Measurements from ENCODE around the gene LUC7L. TPM values are rescaled to one million over a fixed set of nuclear protein-coding genes. Genes with fewer than 3 reads are reported as not detected.

The LUC7L gene
- total RNA-seq, 1 donor from 2014 or later = 231 TPM

DNA sequence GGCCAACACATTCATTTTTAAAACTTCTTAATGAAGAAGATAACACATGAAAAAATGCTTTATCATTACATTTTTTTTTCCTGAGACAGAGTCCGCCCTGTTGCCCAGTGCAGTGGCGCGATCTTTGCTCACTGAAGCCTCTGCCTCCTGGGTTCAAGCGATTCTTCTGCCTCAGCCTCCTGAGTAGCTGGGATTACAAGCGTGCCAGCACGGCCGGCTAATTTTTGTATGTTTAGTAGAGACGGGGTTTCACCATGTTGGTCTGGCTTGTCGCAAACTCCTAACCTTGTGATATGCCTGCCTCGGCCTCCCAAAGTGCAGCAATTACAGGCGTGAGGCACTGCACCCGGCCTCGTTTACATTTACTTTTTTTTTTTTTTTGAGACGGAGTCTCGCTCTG is 35.8 kb downstream of the LUC7L start:
- no peak overlapping the region for H2AFZ ChIP-seq (replicated peaks)
- no peaks in the 10 kb centered on the region for H3K4me1 Mint-ChIP-seq
- H3K27me3 Mint-ChIP-seq (ENCODE audit: insufficient read depth, low read depth) = peaks cover 3% of the 10 kb centered on the region
- H3K9ac ChIP-seq = no peak overlapping the region
- peaks cover under 1% of the 10 kb centered on the region for H3F3A ChIP-seq (ENCODE audit: low read depth)
- H3K79me2 ChIP-seq (ENCODE audit: low read depth) = no peaks in the 10 kb centered on the region
- H3K4me2 ChIP-seq = no peak overlapping the region
- no peak for TF ChIP-seq EZH2phosphoT487 (IDR thresholded peaks at IDR 0.05)
- no peak for TF ChIP-seq EZH2 (IDR thresholded peaks at IDR 0.05)
- TF ChIP-seq CTCF (IDR thresholded peaks at IDR 0.05) = no peak
- H3K36me3 Mint-ChIP-seq = peaks cover 37% of the 10 kb centered on the region
- H3K4me1 ChIP-seq = no peaks in the 10 kb centered on the region
- no peak overlapping the region for H3K4me3 Mint-ChIP-seq
- no peaks in the 10 kb centered on the region for H3K27me3 ChIP-seq
- H3K27ac Mint-ChIP-seq = no peak overlapping the region
- H3K36me3 ChIP-seq = peaks cover 3% of the 10 kb centered on the region
- H3K4me3 ChIP-seq = no peak overlapping the region
- H3K27ac ChIP-seq = no peak overlapping the region
- DNase-seq (ENCODE audit: low spot score) = no peak
- H4K20me1 ChIP-seq (ENCODE audit: low read depth) = peaks cover 34% of the 10 kb centered on the region
- H3K9me3 ChIP-seq (ENCODE audit: low read depth) = no peaks in the 10 kb centered on the region
- H3K9me3 Mint-ChIP-seq = no peaks in the 10 kb centered on the region

- H3K4me1 Mint-ChIP-seq = no peaks in the 10 kb centered on the region
- no peak overlapping the region for H3K4me3 ChIP-seq
- no peaks in the 10 kb centered on the region for H3K9me3 Mint-ChIP-seq
- no peak overlapping the region for H3K4me2 ChIP-seq
- H3K4me1 ChIP-seq = no peaks in the 10 kb centered on the region
- H2AFZ ChIP-seq (replicated peaks) = no peak overlapping the region
- peaks cover 3% of the 10 kb centered on the region for H3K27me3 Mint-ChIP-seq (ENCODE audit: insufficient read depth, low read depth)
- no peaks in the 10 kb centered on the region for H3K36me3 ChIP-seq
- no peak overlapping the region for H3K9ac ChIP-seq
- peaks cover 36% of the 10 kb centered on the region for H3K36me3 Mint-ChIP-seq
- no peaks in the 10 kb centered on the region for H3K27me3 ChIP-seq
- H3K27ac Mint-ChIP-seq = peak overlapping the region; percentile 22
- DNase-seq (ENCODE audit: low spot score) = no peak
- no peak overlapping the region for H3K27ac ChIP-seq
- peaks cover 35% of the 10 kb centered on the region for H4K20me1 ChIP-seq (ENCODE audit: low read depth)
- H3K4me3 Mint-ChIP-seq = no peak overlapping the region
- no peaks in the 10 kb centered on the region for H3K79me2 ChIP-seq (ENCODE audit: low read depth)
- TF ChIP-seq EZH2phosphoT487 (IDR thresholded peaks at IDR 0.05) (no peak), CTCF (IDR thresholded peaks at IDR 0.05) (no peak)
- peaks cover 2% of the 10 kb centered on the region for H3F3A ChIP-seq (ENCODE audit: low read depth)
- no peaks in the 10 kb centered on the region for H3K9me3 ChIP-seq (ENCODE audit: low read depth)
Observed at GRCh38 chr16:192686-193085, 36.6 kb downstream of the LUC7L start.

DNA sequence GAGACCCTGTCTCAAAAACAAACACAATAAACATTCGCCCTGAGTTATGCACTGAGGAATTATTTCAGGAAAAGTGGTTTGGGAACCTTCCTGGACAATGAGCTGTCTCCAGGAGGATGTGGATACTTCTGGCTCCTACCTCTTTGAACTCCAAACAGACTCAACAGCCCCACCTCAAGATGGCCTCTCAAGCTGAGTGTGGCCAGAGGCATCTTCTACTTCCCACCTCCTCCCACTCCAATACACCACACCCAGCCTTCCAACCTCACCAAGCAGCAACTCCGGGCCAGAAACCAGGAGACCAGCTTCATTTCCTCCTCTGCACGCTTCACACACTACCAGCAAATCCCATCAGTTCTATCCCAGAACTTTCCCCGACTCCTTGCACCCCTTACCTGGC is 37.4 kb downstream of the LUC7L start:
- no peak for TF ChIP-seq CTCF (IDR thresholded peaks at IDR 0.05)
- TF ChIP-seq EZH2 (IDR thresholded peaks at IDR 0.05) = no peak
- TF ChIP-seq EZH2phosphoT487 (IDR thresholded peaks at IDR 0.05) = no peak
- no peak overlapping the region for H3K27ac ChIP-seq
- peaks cover 35% of the 10 kb centered on the region for H4K20me1 ChIP-seq (ENCODE audit: low read depth)
- peaks cover 4% of the 10 kb centered on the region for H3F3A ChIP-seq (ENCODE audit: low read depth)
- Mint-ChIP-seq H3K27ac (no peak overlapping the region), H3K27me3 (ENCODE audit: insufficient read depth, low read depth) (peaks cover 5% of the 10 kb centered on the region), H3K4me3 (peak overlapping the region; percentile 13), H3K4me1 (no peaks in the 10 kb centered on the region), H3K36me3 (peaks cover 36% of the 10 kb centered on the region), H3K9me3 (no peaks in the 10 kb centered on the region)
- H3K4me1 ChIP-seq = no peaks in the 10 kb centered on the region
- DNase-seq (ENCODE audit: low spot score) = no peak
- H3K36me3 ChIP-seq = no peaks in the 10 kb centered on the region
- no peaks in the 10 kb centered on the region for H3K79me2 ChIP-seq (ENCODE audit: low read depth)
- no peaks in the 10 kb centered on the region for H3K27me3 ChIP-seq
- H2AFZ ChIP-seq (replicated peaks) = no peak overlapping the region
- H3K4me3 ChIP-seq = no peak overlapping the region
- H3K4me2 ChIP-seq = no peak overlapping the region
- no peaks in the 10 kb centered on the region for H3K9me3 ChIP-seq (ENCODE audit: low read depth)
- no peak overlapping the region for H3K9ac ChIP-seq
